Measurements from ENCODE around the gene SUN1.
"Not testable (repeated sequence)": the region's sequence is repeated elsewhere in the genome, so short reads cannot be mapped to it uniquely, and the experiment has no call there.

SUN1 gene

GRCh38 chr7:915291-916218 lies 83.3 kb downstream of the SUN1 start:
- in situ Hi-C loops (cut with MboI; ENCODE audit: low sequenced_read_pairs): no loop called here

- in situ Hi-C loops (cut with MboI; ENCODE audit: low sequenced_read_pairs): no loop called here
Observed at GRCh38 chr7:916291-916941, 84.1 kb downstream of the SUN1 start.

- in situ Hi-C loops (cut with MboI; ENCODE audit: low sequenced_read_pairs): no loop called here
Observed at GRCh38 chr7:917255-918117, 85.2 kb downstream of the SUN1 start.

- in situ Hi-C loops (cut with MboI; ENCODE audit: low sequenced_read_pairs): no loop called here
Observed at GRCh38 chr7:918118-918425, 85.8 kb downstream of the SUN1 start.

- in situ Hi-C loops (cut with MboI; ENCODE audit: low sequenced_read_pairs): no loop called here
Observed at GRCh38 chr7:918441-919113, 86.3 kb downstream of the SUN1 start.

- in situ Hi-C loops (cut with MboI; ENCODE audit: low sequenced_read_pairs): no loop called here
Observed at GRCh38 chr7:919114-919442, 86.8 kb downstream of the SUN1 start.

- in situ Hi-C loops (cut with MboI; ENCODE audit: low sequenced_read_pairs): no loop called here
Observed at GRCh38 chr7:919924-920341, 87.7 kb downstream of the SUN1 start.

- in situ Hi-C loops (cut with MboI; ENCODE audit: low sequenced_read_pairs): no loop called here
Observed at GRCh38 chr7:920351-921070, 88.2 kb downstream of the SUN1 start.

GRCh38 chr7:921071-921461 lies 88.8 kb downstream of the SUN1 start:
- in situ Hi-C loops (cut with MboI; ENCODE audit: low sequenced_read_pairs): no loop called here

GRCh38 chr7:921581-922333 lies 89.5 kb downstream of the SUN1 start:
- in situ Hi-C loops (cut with MboI; ENCODE audit: low sequenced_read_pairs): no loop called here

GRCh38 chr7:922334-923107 lies 90.2 kb downstream of the SUN1 start:
- in situ Hi-C loops (cut with MboI; ENCODE audit: low sequenced_read_pairs): no loop called here

- in situ Hi-C loops (cut with MboI; ENCODE audit: low sequenced_read_pairs): no loop called here
Observed at GRCh38 chr7:923108-924041, 91.1 kb downstream of the SUN1 start.

- in situ Hi-C loops (cut with MboI; ENCODE audit: low sequenced_read_pairs): not testable (repeated sequence)
Observed at GRCh38 chr7:924042-924441, 91.8 kb downstream of the SUN1 start.

All from HL-60/S4 treated with phorbol 12-myristate 13-acetate at 8.2 ng/mL for 4 days and 3 days (cell line).